HTR-8/SVneo (cell line): Measurements from ENCODE around the gene MPPED2.

Experiments used
- DNase-seq: peaks from one replicate; pipeline ENCODE4 v3.0.0; 2011; ENCODE audit warnings: low spot score, mixed read lengths; ENCODE audit not compliant: insufficient read length
- FAIRE-seq: peaks from 2 replicates; lab custom pipeline; 2011; peaks lifted over from hg19 to GRCh38; lab: Jason Lieb, UNC

The MPPED2 gene, protein sequence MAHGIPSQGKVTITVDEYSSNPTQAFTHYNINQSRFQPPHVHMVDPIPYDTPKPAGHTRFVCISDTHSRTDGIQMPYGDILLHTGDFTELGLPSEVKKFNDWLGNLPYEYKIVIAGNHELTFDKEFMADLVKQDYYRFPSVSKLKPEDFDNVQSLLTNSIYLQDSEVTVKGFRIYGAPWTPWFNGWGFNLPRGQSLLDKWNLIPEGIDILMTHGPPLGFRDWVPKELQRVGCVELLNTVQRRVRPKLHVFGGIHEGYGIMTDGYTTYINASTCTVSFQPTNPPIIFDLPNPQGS

DNA sequence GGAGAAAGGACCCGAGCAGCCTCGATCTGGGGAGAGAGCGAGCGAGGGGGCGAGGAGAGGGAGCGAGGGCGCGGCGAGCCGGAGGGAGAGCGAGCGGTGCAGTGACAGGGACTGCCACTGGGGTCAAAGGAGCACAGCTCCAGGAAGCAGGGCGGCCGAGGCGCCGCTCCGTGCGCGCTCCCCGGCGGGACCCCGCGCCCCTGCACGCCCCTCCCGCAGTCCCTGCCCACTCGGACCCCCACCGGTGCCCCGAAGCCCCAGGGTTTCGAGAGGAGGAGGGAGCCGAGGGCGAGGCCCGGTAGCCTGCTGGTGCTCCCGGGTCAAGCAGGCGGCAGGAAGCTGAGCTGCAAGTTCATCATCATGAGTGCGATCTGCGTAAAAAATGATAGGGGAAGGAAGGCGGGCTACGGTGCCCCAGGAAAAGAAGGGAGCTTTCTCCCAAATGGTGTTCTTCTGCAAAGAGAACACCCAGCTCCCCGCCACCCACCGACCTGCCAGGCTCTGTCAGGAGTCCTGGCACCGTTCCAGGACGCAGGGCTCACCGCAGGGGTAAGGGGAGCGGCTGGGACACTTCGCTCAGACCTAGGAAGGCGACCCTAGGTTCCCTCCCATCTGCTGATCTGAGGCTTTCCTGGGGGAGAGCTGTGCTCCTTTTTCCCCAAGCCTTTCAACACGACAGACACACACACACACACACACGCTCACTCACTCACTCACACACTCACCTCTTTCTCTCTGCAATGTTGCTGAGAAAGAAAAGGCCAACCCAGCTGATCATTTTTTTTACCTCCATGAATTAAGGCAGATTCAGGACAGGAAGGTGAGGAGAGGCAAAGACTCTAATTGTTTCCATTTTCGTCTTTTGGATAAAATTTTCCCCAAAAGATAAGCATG, at the start of gene MPPED2:
Gene MPPED2, minus strand, starts transcription at position 103 of the 894 bp plus-strand sequence. CDS start 5,980 bp downstream, outside the sequence.
- no peak for FAIRE-seq
- DNase-seq = no peak

DNA sequence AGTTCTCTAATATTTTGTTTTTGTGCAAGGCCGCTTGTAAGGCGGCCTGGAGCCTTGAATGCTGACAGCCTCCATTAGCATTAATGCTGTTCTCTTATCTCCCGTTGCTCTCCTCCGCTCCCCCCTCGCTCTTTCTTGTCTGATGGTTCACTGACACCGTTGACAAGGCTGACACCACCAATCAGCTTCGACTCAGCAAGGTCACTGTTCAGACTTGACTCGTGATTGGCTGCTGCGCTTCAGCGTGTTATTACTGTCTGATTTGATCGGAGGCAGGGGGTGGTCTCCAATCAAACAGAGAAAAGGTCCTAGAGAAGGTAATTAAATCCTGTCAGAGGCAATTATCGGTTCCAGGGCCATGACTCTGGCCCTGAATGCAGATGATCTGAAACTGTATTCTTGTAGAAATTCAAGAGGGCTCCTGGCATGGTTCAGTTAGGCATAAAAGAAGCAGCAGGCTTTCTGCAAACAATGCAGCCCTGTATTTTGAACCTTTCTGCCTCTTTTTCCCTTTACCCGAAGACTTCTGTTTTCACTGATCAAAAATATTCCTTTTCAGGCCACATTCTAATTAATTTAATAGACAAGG, 49.3 kb upstream of the MPPED2 start:
- no peak for DNase-seq
- FAIRE-seq = no peak

DNA sequence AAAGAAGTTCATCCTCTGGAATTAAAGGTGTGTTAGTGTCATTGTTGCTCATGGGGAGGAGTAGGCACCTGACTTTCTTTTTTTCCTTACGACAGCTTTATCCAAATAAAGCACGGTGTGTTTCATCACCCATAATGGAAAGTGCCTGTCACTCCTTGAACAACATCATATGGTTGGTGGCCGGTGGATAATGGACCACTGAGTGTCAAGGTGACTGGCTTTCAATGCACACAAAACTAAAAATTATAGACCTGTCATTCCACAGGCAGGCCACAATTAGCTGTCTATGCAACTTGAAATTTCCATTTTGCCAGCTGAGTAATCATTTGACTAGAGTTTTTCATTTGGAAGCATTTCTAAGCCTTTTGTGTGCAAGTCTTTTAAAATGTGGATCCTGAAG, 45.0 kb upstream of the MPPED2 start:
- FAIRE-seq (no peak), DNase-seq (no peak)

DNA sequence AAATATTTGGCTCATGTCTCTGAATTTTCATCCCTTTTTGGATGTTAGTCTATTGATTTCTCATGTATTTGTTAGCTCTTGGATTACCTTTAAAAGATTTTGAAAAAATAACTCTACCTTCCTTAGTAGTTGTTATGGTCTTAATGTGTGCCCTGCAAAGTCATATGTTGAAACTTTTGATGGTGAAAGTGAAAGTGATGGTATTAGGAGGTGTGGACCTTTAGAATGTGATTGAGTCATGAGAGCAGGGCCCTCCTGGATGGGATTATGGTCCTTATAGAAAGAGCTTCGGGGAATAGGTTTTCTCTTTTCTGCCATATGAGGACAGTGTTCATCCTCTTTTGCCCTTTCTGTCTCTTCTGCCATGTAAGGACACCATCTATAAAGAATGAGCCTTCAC, 33.6 kb upstream of the MPPED2 start:
- no peak for FAIRE-seq

DNA sequence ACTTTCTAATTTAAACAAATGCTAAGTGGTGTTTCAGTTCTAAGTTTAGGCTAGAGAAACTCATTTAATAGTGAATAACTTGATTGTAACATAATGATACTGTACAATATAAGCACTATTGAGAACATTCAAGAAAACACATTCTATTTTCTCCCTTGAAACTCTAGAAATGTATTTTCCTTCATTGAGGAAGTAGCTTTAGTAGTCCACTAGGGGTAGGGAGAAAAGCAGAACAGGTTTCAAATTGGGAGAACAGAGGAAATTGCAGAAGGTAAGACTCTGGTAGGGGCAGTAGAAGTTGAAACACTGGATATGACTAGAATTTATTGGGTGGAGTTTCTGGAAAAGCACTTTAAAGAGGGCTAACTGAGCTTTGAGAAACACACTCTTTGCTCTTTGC, 31.6 kb upstream of the MPPED2 start:
- DNase-seq = no peak
- FAIRE-seq = no peak

More for the DNA sequence above, 33.6 kb upstream of the MPPED2 start:
- no peak for DNase-seq

DNA sequence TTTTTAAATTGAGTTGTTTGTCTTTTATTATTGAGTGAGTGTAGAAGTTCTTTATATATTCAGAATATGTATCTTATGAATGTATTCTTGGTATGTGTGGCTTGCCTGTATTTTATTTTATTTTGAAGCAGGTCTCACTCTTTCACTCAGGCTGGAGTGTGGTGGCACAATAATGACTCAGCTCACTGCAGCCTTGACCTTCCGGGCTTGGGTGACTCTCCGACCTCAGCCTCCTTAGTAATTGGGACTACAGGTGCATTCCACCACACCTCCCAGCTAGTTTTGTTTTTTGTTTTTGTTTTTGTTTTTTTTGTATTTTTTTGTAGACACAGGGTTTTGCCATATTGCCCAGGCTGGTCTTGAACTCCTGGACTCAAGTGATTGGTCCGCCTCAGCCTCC, 24.5 kb upstream of the MPPED2 start:
- FAIRE-seq (no peak), DNase-seq (no peak)

DNA sequence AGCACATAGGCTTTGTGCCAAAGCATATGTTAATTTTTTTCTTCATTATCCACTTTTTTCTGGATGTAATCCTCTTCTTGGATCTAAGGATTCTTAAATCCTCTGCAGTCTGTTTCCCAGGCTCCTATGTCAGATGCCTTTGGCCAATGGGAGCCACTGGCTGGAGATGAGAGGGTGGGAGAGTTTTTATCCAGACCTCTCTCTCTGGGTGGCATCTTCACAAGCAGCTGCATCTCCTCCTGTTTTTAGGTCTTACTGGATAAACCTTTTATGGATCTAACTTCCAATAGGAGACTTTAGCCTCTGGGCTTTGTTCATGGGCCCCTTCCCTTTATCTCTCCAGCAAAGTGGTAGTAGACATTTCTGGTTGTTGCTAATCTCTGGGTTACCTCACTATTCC, 22.4 kb upstream of the MPPED2 start:
- FAIRE-seq (no peak), DNase-seq (no peak)

DNA sequence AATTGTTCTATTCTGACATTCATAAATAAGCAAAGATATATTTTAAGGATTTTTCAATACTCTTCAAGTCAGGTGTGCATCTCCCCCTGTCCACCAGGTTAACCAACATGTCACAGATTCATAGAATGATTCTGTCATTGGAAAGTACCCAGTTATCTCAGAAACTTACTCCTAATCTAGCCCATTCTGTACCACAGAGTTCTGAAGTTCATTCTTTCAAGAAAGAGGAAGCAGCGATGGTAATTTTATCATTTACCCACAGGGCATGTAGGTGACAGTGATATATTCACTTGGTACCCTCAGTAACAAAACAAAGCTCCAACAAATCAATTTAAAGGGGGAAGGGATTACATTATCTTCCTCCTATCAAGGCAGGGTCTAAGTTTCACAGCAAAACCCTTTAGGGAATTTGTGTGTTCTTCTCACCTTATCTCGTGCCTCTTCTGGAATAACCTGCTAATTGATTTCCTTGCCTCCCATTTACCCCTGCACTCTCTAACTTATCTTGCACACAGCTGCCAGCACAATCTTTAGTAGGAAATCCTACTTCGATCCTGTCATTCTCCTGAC, 19.0 kb upstream of the MPPED2 start:
- DNase-seq (no peak), FAIRE-seq (no peak)

DNA sequence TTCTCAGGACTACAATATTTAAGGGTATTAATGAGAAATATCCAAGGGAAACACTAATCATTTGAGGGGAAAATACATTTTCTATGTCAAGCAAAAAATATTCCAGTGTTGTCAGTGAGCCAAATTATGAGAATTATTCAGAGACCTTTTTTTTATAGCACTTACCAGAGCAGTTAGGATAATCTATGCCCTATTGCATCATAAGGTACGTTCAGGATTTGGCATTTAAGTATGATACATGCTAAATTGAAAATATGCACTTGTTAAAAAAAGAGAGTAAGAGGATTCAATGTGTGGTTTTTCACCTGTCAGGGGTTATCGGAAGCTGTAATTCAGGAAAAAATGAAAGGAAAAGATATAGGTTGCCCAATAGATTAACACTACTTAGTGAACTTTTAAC, 17.2 kb upstream of the MPPED2 start:
- DNase-seq (no peak), FAIRE-seq (no peak)

DNA sequence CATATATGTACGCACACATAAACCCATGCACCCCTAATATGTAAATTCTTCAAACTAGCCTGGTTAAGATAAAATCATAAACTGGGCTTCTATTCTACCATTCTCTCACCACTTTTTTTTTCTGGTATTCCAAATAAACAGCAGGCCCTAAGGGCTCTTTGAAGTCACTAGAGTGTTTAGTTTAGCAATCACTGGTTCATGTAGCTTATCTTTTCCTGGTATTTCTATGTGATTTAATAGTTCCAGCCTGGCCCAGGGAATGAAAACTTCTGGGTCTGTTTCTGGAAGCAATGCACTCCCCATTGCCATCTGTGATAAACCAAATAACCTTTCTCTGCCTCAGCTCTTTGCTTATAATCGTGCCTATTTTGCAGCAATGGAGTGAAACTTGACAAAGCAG, 10.7 kb upstream of the MPPED2 start:
- FAIRE-seq (no peak), DNase-seq (no peak)

DNA sequence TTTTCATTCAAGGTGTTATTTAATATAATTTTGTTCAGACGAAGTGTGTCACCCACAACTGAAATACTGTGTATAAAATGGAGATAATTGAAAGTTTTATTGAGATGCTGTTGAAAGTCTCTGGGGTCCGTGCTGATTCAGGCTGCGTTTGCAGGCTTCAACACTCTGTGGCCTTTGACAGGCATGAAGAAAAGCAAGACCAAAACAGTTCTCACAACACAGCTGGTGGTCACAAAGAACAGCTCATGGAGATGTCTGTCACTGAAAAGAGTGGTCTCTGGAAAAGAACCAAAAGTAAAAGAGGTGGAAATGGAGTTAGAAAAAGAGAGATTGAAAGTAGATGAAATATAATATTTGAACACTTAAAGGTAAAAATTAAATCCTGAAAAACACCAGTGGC, 9.8 kb upstream of the MPPED2 start:
- FAIRE-seq (no peak), DNase-seq (no peak)

DNA sequence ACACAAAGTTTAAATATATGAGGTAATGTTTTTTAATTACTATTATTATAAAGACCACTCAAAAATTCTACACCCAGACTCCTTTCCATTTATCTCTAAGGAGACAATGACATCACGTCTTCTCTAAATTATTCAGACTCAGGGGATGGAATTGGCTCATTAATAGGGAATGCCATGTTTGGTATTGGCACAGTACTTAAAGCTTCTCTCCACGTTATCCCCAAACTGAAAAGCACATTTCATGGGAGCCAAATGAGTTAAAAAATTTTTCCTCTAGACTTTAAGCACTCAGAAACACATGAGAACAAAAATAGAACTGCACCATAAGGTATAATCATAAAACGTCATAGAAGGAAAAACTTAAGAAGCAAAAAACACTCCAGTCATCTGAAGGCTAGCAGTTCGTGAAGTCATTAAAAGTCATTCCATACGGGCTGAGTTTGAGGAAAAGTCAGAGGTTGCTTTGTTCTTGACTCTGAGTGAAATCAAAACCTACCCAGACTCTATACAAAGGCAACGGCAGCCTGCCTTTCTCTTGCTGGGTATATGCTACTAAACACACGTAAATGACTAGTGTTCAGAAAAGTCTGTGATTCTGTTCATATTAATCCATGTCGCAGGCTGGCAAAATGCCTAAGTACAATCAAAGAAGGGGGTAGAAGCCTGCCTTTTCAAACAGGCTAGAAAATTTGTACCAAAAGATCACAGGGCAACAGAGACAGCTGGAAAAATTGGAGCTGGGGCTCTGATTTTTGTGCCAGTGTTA, 8.7 kb upstream of the MPPED2 start:
- FAIRE-seq = no peak

DNA sequence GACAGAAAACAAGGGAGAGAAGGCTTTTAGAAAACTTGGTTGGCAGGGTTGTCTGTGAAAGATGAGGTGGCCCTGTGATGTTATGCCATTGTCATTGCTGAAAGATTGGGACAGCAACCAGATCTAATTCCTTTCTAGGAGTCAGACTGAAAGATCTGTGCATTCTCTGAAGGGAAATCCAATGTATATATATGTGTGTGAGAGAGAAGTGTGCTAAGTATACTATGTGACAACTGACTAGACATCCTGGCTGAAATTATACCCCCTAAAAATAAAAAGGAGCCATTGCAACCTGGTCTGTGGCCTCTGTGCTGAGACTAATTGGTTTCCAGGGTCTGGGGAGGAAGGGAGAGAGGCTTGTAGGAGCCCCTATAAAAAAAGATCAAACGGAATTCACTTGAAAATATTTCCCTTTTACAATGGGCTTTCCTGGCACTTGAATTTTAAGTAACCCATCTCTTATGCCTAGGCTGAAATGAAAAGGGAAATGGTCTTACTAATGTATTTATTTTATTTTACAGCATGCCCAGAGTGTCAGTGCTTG, 1.2 kb upstream of the MPPED2 start:
- DNase-seq = no peak
- FAIRE-seq = no peak

More for the DNA sequence above, 8.7 kb upstream of the MPPED2 start:
- no peak for DNase-seq

DNA sequence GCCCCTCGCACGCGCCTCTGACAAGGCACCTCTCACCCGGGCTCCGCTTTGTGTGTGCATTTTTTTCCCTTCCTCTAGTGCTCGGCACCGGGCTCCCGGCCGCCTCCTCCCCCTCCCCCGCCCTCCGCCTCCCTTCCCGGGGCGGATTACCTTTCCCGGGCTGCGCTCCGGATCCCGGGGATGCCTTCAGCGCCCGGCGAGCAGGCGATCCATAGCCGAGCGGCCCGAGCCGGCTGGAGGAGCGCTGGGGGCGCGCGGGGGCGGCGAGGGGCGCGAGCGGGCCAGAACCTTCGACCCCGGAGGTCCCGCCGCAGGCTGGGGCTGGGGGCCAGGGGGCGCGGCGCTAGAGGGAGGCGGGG, 282 bp downstream of the MPPED2 start:
- no peak for DNase-seq
- FAIRE-seq = no peak

DNA sequence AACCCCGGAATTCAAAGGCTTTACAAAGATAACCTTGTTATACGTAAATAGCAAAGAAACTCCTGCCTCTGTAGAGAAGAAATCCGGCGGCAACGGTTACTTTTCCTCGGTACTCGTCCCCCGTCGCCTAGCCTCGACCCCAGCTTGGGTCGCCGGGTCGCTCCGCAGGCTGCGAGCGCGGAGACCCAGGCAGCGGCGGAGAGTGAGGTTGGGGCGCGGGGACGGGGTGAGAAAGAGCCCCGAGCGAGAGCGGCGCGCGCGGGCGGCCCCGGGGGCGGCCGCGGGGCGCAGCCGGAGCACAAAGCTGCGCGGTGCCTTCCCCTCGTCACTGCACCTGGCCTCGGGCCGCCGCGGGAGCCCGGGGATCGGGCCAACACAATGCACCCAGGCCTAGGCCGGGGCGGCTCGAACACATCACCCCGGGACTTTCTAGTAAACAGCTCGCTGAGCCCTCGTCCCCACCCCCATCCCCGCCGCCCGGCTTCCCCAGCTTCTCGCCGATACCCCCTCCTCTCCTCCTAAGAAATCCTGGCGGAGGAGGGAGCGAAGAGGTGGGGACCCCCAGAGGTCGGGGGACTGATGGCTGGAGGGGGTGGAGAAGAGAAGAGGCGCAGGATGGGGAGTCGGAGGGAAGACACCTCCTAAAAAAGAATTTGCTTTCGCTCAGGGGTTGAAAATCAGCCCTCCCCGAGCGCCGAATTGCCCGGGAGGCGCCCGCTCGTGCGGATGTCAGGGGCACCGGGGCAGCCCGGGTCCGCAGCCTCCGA, 845 bp downstream of the MPPED2 start:
- DNase-seq = no peak
- no peak for FAIRE-seq

DNA sequence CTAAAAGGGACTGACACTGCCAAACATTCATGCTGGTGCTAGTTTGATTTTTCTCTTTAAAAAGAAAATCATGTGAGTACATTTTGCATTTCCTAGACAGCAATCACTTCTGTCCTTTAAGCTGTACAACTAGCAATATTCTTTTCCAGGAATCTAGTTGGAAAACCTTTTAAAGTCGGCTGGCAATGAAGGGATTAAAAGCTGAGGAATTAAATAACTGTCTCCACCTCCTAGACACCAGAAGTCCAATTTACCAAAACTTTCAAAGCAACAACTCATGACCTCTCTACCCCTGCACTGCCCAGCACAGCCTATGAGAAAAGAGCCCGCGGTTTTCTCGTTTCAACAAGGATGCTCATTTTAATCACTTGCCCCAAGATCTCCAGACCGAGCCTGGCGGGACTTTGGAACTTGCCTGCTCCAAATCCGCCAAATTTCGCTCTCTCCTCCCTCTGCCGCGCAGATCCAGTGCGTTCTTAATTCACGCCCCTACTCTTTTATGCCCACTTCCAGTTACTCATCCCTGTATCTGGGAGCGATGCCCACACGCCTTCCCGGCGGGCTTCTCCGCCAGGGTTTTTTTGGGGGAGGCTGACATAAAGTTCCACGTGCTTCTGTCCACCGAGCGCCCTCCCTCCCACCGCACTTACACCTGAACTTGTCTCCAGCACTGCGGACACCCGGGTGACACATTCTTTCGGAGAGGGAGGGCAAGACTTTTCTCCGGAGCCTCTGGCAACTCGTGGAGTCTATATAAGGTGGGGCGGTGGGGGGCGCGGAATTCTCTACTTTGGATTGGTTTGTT, 2.5 kb downstream of the MPPED2 start:
- FAIRE-seq (no peak), DNase-seq (no peak)

DNA sequence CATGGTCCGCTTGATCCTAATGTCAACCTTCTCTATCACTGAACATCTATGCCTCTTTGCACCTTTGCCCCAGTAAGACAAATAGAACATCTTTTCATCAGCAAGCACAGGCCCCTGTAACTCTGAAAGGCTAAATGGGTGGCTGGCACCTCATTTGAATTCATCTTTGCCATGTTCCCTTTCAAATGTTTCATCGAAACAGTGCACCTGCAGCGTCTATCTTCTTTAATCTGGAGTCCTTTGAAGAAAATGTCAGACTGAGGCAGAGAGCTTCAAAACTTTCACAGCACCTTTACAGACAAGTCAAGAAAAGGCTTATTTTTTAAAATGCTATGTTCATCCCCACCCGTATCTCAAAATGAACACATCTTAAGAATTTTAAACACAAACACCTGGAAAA, 3.4 kb downstream of the MPPED2 start:
- DNase-seq (no peak), FAIRE-seq (no peak)

DNA sequence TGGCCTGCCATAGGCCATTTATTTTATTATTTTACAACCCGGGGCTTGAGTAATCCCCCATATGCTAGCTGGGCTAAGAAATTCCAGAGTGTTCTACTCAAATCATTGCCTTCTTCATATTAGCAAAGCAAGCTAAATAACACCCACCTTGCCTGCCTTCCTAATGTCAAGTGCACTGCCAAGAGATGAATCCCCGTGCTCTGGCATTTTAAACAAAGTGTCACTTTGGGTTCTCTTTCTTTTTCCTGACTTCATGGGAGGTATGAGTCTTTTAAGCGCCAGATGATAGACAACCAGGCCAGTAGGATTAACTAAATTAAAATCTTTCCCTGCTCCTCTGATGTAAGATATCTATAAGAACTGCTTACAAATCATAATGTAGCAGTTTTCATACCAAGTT, 4.5 kb downstream of the MPPED2 start:
- no peak for FAIRE-seq
- DNase-seq = no peak
